ELR (cell line): ENCODE data around the gene ARAP3.

ENCODE experiments used
- DNase-seq: peaks from one replicate; pipeline ENCODE4 v3.0.0-alpha.2; 2015; ENCODE audit warnings: low read depth

ARAP3 gene

DNA sequence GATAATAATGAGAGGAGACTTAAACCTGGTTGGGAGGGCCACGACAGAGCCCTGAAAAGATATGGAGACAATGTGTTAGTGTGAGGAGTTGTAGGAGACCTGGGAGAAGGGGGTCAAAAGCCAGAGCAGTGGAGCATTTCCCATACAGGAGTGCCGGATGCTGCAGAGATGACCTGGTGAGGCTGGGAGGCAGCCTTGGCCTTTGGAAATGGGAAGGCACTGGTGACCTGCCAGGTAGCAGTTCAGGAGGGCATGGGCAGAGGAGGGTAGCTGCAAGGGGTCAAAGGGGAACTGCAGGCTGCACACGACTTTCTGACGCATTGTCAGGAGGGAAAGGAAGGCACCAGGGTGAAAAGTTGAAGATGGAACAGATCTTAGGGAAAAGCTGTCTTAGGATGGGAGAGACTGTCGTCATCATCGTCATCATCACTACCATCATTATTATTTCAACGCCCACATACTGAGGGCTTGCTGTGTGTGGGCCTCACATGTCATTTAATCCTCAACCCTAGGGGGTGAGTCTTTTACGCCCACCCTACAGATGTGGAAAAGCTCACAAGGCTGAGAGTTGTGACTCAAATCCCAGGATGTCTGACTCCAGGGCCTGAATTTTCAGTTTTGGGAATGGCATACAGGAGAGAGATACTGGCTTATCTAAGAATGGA is 13.3 kb downstream of the ARAP3 start:
- DNase-seq: no peak

DNA sequence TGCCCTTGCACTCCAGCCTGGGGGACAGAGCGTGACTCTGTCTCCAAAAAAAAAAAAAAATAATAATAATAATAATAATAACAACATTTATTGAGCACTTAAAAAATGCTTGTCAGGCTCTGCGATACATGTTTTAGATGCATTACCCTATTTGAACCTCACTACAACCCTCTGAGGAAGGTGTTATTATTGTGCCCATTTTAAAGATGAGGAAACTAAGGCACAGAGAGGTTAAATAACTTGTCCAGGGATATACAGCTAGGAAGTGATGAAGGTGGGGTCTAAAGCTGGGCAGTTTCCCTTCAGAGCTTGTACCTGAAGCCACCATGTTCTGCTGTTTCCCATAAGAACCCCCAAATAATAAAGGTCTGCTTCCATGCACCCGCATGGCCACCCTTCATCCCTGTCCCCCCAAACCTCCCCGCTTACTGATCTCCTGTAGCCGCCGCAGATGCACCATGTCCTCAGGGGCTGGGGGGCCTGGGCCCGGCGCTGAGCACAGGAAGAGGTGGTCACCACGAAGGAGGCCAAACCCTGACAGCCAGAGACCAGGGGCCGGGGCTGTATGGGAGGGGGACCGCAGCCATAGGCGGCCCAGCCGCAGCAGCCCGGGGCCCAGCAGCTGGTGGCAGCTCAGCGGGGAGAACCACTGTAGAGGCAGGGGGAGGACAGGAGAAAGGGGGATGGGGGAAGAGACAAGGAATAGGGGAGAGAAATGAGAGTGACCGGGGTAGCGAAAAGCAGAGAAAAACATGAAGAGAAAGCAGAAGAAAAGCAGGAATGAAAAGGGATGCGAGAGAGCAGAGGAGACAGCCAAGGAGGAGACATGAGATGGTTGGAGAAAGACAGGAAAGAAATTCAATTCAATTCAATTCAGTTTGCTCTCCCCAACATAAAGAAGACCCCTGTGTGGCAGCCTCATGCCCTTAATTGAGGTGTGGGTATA is 15.8 kb downstream of the ARAP3 start:
- no peak for DNase-seq

DNA sequence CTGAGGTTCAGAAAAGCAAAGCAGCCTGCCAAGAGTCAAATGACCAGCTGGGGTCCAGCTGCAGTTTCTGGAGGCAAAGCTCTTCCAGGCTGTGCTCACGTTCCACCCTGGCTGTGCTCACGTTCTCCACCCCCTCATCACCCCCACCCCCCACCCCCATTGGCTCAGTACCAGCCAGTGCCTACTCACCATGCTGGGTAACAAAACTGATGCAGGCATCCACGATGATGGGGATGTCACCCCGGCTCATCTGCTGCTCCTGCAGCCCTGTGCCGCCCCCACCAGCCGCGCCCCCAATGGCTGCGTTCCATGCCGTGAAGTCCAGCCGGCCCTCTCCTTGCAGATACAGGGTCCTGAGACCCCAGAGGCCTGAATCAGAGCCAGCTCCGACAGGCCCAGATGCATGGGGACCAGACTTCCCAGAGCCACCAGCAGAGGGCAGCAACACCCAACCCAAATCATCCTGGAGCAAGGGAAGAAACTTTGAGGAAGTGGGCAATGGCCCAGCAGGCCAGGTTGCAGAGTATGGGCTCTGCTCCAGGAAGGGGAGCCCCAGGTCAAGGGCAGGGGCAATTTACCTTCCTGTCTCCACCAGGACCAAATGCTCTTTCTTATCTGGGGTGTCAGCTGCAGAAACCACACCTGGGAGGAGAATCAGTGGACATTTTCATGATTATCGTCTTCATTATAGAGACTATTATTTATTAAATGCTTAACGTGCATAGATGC is 17.1 kb downstream of the ARAP3 start:
- peak; percentile 72 for DNase-seq

DNA sequence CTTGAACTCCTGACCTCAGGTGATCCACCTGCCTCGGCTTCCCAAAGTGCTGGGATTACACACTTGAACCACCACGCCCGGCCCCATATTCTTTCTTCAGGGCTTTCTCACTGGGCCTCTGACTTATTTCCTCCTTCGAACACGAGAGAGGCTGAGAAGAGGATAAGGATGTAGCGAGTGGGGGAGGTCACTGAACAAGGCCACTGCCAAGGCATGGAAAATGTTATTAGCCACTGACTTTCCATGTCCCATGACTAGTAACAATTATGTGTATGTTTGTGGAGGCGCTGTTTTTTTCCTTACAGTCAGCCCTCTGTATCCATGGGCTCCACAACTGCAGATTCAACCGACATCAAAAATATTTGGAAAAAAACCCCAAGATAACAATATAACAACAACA is 18.5 kb downstream of the ARAP3 start:
- no peak for DNase-seq

DNA sequence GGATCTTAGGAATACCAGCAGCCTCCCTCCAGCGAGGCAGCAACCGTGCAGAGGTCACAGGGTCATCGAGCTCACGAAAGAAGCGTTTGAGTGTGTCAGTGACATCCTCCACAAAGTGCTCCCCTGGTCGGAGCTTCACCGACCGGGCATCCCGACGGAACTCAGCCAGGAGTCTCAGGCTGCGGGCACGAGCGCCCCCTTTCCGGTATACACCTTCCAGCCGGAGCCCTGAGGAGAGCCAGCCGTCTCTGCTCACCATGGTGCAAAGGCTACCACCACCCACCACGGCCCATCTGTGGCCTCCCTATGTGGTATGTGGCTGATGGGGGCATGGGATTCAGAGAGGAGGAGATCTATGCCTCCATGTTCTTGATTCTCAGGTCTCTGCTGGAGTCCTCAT is 20.0 kb downstream of the ARAP3 start:
- DNase-seq: no peak

DNA sequence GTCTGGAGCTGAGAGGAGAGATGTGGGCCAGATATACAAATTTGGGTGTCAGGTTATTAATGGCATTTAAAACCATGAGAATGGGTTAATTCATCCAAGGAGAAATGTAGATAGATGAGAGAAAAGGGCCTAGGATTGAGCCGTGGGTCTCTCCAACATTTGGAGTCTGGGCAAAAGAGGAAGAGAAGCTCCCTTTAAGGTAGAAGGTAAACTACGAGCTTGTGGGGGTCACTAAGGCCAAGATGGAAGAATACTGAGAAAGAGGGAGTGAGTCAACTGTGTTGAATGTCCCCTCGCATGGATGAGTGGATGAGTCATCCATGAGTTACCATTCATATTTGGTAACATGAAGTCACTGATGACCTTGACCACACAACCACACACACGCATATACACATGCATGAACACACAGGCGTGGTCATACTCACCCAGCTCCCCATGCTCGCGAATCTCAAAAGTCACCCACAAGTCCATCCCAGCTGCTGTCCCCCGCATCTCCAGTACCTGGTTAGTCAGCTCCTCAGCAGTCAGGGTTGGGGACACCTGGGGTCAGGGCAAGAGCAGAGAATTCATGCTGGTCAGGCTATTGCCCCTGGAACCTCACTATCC is 24.0 kb downstream of the ARAP3 start:
- DNase-seq: peak; percentile 99

DNA sequence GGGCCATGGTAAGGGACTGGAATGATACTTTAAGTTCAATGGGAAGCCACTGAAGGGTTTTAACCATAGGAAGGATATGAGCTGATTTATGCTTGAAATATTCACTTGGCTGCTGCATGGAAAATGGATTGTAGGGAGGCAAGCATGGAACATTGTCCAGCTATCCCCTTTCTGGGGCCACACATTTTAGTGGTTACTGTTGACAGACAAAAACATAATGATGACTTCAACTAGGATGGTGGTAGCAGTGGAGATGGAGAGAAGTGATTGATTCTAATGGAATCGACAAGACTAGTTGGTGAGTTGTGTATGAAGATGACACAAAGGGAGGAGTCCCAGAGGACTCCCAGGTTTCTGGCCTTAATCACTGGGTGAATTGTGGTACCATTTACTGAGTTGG is 24.6 kb downstream of the ARAP3 start:
- DNase-seq: no peak

DNA sequence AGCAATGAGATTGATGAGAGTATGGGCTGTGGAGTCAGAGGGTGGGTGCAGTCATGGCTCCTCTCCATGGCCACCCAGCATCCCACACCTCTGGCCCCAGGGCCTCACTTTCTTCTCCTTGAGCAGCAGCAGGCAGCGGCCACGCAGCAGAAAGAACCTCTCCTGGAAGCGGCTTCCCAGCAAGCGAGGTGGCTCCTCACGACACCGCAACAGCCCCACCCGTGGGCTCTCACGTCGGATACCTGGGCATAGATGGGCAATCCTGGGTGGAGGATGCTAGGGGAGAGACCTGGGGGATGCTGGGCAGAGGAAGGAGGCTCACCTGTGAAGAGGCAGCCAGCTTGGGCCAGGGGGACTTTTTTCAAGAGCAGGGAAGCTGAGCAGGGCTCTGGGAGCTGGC is 25.6 kb downstream of the ARAP3 start:
- no peak for DNase-seq

DNA sequence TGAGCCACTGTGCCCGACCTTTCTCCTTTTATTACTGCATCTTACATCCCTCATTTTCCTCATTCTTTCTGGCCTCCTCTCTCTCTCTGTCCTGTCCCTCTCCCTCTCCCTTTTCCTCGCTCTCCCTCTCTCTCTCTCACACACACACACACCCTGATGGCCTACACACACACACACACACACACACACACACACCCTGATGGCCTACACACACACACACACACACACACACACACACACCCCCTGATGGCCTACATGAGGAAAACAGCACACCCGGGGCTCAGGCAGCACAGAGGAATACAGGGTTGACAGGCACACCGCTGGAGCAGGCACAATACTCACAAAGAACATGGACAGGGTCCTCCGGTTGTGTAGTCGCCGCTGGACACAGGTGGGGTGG is 27.0 kb downstream of the ARAP3 start:
- no peak for DNase-seq

DNA sequence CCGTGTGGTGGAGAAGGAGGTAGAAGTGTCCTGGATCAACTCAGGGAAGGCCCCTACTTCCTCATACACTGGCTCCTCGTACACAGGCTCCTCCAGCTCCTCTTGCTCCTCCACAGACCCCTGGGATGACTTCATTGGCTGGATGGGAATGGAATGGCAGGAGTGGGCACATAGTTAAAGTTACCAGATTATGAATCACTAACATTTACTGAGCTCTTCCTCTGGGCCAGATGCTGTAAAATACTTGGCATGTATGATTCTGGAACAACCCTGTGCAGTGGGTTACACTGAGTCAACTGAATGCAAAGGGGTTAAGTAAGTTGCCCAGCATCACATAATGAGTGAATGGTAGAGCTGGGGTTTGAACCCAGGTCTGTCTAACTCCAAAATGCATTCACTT is 27.7 kb downstream of the ARAP3 start:
- DNase-seq: peak; percentile 90

DNA sequence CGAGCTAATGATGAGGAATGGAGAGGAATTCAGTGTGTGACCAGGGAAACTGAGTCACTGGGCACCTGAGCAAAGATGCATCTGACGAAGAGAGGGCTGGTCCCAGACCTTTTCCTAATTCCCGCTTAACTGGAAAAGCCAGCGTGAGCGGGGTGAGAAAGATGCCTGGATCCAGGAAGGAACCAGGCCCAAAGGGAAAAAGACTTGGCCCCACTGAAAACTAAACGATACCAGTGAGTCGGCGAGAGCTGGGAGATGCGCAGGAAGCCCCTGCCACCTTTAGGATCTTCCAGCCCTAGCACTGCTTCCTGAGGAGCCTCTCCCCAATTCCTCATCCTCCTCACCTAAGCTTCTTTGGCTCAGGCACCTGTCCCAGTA is 30.3 kb downstream of the ARAP3 start:
- no peak for DNase-seq

DNA sequence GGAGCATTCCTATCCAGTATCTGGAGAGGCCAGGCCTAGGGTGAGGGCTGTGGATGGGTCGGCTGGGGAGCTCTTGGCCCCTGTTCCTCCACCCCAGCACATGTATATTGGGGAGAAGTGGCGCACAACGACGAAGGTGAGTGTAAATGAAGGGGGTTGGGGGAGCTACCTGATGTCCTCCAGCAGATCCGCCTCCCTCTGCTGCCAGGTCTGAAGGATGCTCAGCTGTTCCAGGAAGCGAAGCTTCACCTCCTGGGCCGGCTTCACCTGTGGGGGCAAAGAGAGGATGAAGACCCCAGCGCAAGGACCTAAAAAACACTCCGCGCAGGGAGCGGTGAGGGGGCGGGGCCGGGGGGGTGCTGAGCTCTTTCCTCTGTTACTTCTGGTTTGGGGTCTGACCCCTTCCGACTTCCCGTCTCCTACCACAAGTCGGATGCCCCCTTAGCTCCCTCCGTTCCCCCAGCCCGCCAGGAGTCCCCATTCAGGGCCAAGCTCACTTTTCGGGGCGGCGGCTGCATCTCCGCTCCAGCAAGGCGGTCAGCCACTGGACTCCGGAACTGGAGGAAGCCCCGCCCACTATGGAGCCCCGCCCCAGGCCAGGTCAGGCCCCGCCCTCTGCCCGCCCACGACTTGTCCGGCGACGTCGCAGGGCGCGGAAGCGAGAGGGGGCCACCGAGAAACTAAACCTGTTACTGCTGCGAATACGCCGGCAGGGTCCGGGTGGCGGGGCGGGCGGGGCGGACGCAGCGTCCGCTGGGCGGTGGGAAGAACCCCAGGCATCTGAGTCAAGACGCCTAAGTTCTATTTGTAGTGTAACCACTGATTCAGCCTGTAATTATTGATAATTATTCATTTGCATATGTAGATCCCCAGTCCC is 30.9 kb downstream of the ARAP3 start, which contains the start of gene FCHSD1:
FCHSD1 (minus strand) TSS at position 568 of the 877 bp plus-strand sequence; CDS start at position 518, 50 bp downstream.
- DNase-seq: peak; percentile 83

DNA sequence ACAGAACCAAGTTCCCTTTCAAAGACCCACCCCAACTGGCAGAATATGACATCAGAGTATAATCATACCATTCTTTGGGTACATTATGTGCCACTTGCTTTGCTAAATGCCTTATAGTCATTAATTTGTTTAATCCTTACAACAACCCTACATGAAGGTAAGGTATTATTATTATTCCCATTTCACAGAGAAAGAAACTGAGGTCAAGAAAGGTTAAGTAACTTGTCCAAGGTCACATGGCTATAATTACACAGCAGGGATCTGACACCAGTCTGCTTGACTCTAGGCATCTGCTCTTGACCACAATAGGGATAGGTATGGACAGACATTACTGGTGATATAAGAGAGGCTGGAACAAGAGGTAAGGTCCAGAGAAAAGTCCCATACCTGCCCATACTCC is 32.1 kb downstream of the ARAP3 start:
- no peak for DNase-seq

DNA sequence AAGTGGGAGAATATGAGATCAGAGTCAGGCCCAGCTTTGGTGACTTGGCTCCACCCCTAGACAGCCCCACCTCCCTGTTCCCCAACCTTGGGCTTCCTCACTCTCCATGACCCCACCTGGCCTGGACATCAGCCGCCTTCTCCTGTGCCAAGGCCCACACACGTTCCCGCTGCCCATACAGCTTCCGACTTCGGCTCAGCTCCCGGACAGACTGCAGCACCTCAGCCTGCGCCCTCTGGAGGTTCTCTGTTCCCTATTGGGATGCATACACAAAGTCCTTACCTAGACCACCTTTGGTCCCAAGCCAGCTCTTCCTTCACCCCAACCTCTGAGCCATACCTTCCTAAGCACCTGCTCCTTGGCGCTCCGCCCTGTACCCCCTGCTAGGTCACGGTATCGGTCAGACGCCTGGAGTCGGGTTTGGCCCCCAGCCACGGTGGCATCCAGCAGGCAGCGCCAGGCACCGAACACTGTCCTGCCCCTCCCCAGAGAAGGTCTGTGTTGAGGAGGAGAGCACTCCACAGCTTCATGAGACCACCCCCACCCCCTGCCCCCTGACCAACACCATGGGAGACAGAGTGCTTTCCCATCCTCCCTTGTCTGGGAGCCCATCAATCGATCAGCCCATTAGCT is 32.9 kb downstream of the ARAP3 start:
- DNase-seq: no peak

DNA sequence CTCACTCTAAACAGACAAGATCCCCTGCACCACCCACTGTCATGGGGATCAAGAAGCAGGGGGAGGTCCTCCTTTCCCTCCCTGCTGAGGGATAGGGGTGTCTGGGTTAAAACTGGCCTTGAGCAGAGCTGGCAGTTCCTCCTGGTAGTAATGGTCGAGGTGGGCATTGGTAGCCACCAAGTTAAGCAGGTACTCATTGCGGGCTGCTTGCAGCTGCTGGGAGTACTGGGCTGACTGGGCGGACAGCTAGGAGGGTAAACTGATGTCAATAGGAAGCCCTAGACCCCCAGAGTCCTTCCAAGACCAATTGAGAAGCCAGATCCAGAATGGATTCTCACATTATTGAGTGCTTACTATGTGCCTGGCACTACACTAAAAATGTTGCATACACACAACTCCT is 34.2 kb downstream of the ARAP3 start:
- no peak for DNase-seq

DNA sequence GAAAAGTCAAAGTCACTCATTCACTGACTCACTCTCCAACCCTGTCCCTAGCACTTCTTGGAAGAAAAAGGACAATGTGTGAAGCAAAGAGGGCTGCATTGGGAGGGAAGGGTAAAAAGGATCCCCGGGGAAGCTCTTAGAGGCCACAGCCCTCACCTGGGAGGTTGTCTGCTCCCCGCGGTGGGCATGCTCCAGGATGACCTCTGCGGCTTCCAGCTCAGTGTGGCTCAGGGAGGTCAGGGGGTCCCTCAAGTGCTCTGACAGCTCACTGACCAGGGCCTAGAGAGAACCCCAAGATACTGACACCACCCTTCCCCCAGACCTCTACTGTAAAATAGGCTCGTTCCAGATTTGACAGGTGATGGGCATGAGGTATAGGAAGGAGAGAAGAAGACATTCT is 34.8 kb downstream of the ARAP3 start:
- no peak for DNase-seq

DNA sequence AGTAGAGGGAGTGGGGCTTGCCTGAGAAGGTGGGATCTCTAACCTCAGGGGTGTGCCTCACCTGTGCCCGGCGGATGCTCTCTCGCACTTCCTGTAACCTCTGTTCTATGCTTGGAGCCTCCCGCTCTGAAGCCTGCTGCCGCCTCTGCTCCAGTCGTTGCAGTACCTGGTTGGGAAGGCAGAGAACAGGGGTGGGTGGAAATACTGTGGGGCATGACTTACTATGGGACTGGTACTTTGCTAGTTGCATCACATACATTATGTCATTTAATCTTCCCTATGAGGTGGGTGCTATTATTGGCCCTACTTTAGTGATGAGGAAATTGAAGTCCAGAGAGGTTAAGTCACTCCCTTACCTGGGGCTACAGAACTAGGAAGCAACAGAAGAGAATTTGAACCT is 36.0 kb downstream of the ARAP3 start:
- no peak for DNase-seq

DNA sequence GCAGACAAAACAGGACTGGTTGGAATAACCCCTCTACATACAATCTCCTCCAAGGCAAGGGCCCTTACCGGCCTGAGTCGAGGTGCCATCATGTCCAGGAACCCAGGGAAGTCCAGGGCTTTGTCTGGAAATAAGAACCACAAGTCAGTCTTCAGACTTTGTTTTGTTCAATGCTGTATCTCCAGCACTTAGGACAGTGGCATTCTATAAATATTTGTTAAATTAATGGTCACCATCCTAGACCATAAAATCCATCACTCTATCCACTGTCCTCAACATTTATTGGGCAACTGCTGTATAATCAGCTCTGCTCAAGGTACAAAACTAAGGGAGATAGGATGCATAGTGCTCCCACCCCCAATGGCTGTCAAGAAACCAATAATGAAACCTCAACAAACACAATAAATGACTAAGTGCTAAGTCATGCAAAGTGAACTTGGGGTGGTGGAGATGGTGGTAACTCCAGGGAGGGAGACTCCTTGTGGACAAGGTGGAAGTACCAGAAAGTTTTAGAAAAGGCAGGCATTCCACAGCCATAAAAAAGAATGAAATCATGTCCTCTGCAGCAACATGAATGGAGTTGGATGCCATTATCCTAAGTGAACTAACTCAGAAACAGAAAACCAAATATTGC is 40.3 kb downstream of the ARAP3 start:
- DNase-seq: peak; percentile 84

DNA sequence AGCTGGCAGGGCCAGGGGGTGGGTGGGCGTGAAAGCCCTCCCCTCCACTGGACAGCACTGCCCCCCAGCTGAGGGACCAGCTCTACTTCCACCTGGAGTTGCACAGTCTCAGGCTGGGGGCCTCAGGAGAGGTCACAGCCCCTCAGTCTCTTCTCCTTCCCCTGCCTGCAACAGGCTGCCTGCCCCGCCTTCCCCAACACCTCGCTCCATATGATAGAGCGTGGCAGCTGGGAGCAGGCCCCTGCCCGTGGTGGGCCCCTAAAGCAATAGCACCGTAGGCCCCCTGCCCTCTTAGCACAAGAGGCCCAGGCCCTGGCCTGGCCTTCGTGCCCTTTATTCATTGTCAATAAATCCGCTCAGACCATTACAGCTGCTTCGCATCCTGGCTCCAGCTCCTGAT is 41.3 kb downstream of the ARAP3 start:
- DNase-seq: no peak

DNA sequence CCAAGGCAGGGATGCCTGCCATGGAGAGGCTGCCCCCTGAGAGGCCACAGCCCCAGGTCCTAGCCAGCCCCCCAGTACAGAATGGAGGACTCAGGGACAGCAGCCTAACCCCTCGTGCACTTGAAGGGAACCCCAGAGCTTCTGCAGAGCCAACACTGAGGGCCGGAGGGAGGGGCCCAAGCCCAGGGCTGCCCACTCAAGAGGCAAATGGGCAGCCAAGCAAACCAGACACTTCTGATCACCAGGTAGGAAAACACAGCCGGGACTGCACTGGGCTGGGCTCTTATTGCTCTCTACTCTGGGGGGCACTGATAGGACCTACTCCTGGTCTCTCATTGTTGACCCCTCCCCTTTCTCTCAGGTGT is 42.0 kb downstream of the ARAP3 start:
- no peak for DNase-seq
